OCI-LY7 (cell line): ENCODE data around the gene KRI1. TPM values are rescaled to one million over a fixed set of nuclear protein-coding genes. Genes with fewer than 3 reads are reported as not detected.
"Not testable (repeated sequence)": the region's sequence is repeated elsewhere in the genome, so short reads cannot be mapped to it uniquely, and the experiment has no call there.

Source experiments
- BruUV-seq: library from RNA; stranded (reverse); fragments of 400-500 nt; replicated peaks from 2 replicates; lab custom pipeline; 2021; lab: Mats Ljungman, UMichigan
- CTCF ChIA-PET: fragments of 300-600 bp; sonication (Branson Sonifier 250); formaldehyde crosslinking; loops from one replicate; lab custom pipeline; 2022; ENCODE audit warnings: antibody characterized with exemption; ENCODE audit not compliant: unreplicated experiment; lab: Charles Lee
- POLR2A ChIA-PET: fragments of 300-600 bp; sonication (Branson Sonifier 250); formaldehyde crosslinking; loops from one replicate; lab custom pipeline; 2022; ENCODE audit warnings: antibody characterized with exemption; lab: Charles Lee
- DNase-seq: peaks from one replicate; pipeline ENCODE4 v3.0.0-alpha.2; 2015; ENCODE audit warnings: low spot score
- H2AFZ ChIP-seq: fragments of 200-600 bp; sonication (generic), shearing (Covaris generic); 2 replicates; pipeline ENCODE4 v1.6.1; 2014; ENCODE audit warnings: mild to moderate bottlenecking, antibody characterized with exemption, low read length, moderate library complexity
- H3K27ac ChIP-seq: fragments of 200-600 bp; sonication (generic); 2 replicates; pipeline ENCODE4 v1.5.1; 2014; ENCODE audit warnings: mixed run types, low read depth, mild to moderate bottlenecking, moderate library complexity, low read length, inconsistent platforms; ENCODE audit not compliant: poor library complexity, severe bottlenecking
- H3K36me3 ChIP-seq: fragments of 200-600 bp; sonication (generic); 2 replicates; pipeline ENCODE4 v1.6.1; 2014; ENCODE audit warnings: mild to moderate bottlenecking, antibody characterized with exemption, low read length, moderate library complexity, mixed read lengths; ENCODE audit not compliant: insufficient read depth
- H3K4me1 ChIP-seq: fragments of 200-600 bp; sonication (generic); 2 replicates; pipeline ENCODE4 v1.5.1; 2014; ENCODE audit warnings: mild to moderate bottlenecking, low read length; ENCODE audit not compliant: insufficient read depth, poor library complexity, severe bottlenecking
- H3K4me2 ChIP-seq: fragments of 200-600 bp; sonication (generic); 2 replicates; pipeline ENCODE4 v1.6.1; 2014; ENCODE audit warnings: mild to moderate bottlenecking, low read length
- H3K4me3 ChIP-seq: fragments of 200-600 bp; sonication (generic); 2 replicates; pipeline ENCODE4 v1.5.1; 2014; ENCODE audit warnings: mild to moderate bottlenecking, low read depth, low read length; ENCODE audit not compliant: poor library complexity, severe bottlenecking
- H3K79me2 ChIP-seq: fragments of 200-600 bp; sonication (generic); 2 replicates; pipeline ENCODE4 v1.6.1; 2016; ENCODE audit warnings: low read depth, mild to moderate bottlenecking, low read length, moderate library complexity, mixed read lengths; ENCODE audit not compliant: insufficient read depth
- H3K9me2 ChIP-seq: fragments of 200-600 bp; sonication (generic); 2 replicates; pipeline ENCODE4 v1.6.1; 2016; ENCODE audit warnings: mild to moderate bottlenecking, low read length, mixed read lengths; ENCODE audit not compliant: insufficient read depth
- H3K9me3 ChIP-seq: fragments of 200-600 bp; sonication (generic); 2 replicates; pipeline ENCODE4 v1.6.1; 2014; ENCODE audit warnings: mild to moderate bottlenecking, mixed run types, low read length, mixed read lengths
- H4K20me1 ChIP-seq: fragments of 200-600 bp; sonication (generic); 2 replicates; pipeline ENCODE4 v1.6.1; 2014; ENCODE audit warnings: mild to moderate bottlenecking, antibody characterized with exemption, low read length, moderate library complexity, mixed read lengths; ENCODE audit not compliant: insufficient read depth
- EZH2phosphoT487 ChIP-seq: fragments of 200-600 bp; sonication (generic); IDR thresholded peaks from 2 replicates; pipeline ENCODE4 v1.6.1; 2018; ENCODE audit warnings: low read depth, borderline replicate concordance, mild to moderate bottlenecking, mixed run types, antibody characterized with exemption, low read length, moderate library complexity, mixed read lengths
- intact Hi-C: fragments of 100-400 bp; cut with micrococcal nuclease; formaldehyde crosslinking; loops from one replicate; pipeline ENCODE4 v1.10.0; 2022; ENCODE audit not compliant: unreplicated experiment
- total RNA-seq, 2 experiments: library from RNA; depleted of rRNA in 1 of 2; stranded (reverse); fragments of >200 nt in 1 of 2; shearing (Covaris generic) in 1 of 2; gene quantifications; 2 replicates each; pipeline ENCODE4 v1.2.3, GENCODE V29; 2014 to 2022
- TF ChIP-seq, protein P1 (sequence below): fragments of 200-600 bp; sonication (generic); conservative IDR thresholded peaks from 2 replicates; pipeline ENCODE4 v1.5.1; 2014; ENCODE audit warnings: mild to moderate bottlenecking, antibody characterized with exemption, low read length, moderate library complexity, mixed read lengths

KRI1 gene
- total RNA-seq, 2 experiments from 2014 or later, result 53.6 to 58.4 TPM

DNA sequence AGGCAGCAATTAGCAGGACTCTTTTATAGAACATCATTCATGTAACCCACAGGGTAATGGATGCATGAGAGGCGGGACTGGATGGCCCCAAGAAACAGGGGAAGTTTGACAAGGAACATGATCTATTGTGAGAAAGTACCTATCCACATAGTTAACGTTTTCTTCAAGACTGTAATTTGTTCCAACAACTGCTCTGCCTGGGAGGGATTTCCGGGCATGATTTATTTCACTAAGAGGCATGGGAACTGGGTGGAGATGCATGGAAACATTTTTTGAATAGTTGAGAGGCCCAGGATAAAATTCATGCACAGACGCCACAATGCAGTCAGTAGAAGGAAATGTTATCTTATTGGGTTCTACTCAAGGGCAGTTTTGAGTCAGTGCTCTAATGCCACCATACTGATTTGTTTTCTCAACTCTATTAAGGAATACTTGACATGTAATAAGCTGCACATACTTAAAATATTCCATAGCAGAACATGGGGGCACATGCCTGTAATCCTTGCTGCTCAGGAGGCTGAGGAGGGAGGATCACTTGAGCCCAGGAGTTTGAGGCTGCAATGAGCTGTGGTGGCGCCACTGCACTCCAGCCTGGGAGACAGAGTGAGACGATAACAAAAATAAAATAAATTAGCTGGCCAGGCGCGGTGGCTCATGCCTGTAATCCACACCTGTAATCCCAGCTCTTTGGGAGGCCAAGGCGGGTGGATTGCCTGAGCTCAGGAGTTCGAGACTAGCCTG, 32.0 kb downstream of the KRI1 start:
- intact Hi-C loops, result no loop called here
- ChIA-PET CTCF (interaction anchor here (0.6 kb wide), 1 partner anchor 138 kb away, joined by 9 read pairs; no protein-coding TSS in a partner anchor), POLR2A (interaction anchor here (0.7 to 1.5 kb wide), 3 partner anchors 12 to 40 kb away, joined by 3 read pairs; no protein-coding TSS in a partner anchor)
- TF ChIP-seq, protein P1, sequence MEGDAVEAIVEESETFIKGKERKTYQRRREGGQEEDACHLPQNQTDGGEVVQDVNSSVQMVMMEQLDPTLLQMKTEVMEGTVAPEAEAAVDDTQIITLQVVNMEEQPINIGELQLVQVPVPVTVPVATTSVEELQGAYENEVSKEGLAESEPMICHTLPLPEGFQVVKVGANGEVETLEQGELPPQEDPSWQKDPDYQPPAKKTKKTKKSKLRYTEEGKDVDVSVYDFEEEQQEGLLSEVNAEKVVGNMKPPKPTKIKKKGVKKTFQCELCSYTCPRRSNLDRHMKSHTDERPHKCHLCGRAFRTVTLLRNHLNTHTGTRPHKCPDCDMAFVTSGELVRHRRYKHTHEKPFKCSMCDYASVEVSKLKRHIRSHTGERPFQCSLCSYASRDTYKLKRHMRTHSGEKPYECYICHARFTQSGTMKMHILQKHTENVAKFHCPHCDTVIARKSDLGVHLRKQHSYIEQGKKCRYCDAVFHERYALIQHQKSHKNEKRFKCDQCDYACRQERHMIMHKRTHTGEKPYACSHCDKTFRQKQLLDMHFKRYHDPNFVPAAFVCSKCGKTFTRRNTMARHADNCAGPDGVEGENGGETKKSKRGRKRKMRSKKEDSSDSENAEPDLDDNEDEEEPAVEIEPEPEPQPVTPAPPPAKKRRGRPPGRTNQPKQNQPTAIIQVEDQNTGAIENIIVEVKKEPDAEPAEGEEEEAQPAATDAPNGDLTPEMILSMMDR, result 0 out of 2 replicates have a peak, but pooled peaks have one; percentile 28
- no peak for TF ChIP-seq EZH2phosphoT487
- Histone ChIP-seq H3K4me3 (no peak overlapping the region), H3K4me1 (no peaks in the 10 kb centered on the region), H3K36me3 (no peaks in the 10 kb centered on the region), H3K79me2 (no peaks in the 10 kb centered on the region), H4K20me1 (no peaks in the 10 kb centered on the region), H3K27ac (no peak overlapping the region), H3K9me3 (no peaks in the 10 kb centered on the region), H3K4me2 (no peak overlapping the region), H2AFZ (no peak overlapping the region), H3K9me2 (no peaks in the 10 kb centered on the region)
- BruUV-seq, result no TSS peak
- DNase-seq, result no peak

DNA sequence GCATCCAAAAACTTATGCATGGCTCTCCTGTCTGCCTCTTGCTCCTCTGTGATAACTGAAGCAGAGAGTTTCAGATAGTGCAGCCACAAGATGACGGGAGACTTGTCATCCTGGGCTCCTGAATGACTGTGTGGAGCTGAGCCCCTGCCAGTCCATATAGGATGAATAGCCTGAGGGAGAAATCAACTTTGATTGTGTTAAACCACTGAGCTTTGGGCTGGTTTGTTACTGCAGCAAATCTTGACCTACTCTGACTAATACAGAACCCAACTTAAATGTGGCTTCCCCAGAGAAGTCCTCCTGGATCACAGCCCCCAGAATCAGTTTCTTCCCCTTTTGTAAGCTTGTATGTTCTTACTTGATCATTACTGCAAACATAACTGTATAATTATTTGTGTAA, 33.4 kb downstream of the KRI1 start:
- ChIA-PET CTCF (no interaction called here), POLR2A (interaction anchor here (0.7 kb wide), 1 partner anchor 9 kb away, joined by 4 read pairs; no protein-coding TSS in a partner anchor)
- H3K4me3 ChIP-seq, result no peak overlapping the region

DNA sequence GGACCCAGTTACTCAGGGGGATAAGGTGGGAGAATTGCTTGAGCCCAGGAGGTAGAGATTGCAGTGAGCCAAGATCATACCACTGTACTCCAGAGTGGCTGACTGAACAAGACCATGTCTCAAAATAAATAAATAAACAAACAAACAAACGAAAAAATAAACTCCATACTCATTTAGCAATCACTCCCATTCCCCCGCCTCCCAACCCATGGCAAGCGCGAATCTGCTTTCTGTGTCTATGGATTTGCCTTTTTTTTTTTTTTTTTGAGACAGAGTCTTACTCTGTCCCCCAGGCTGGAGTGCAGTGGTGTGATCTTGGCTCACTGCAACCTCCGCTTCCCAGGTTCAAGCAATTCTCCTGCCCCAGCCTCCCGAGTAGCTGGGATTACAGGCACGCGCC, 38.9 kb downstream of the KRI1 start:
- H3K4me1 ChIP-seq, H3K4me3 ChIP-seq, H3K36me3 ChIP-seq, intact Hi-C loops, H3K9me3 ChIP-seq, H3K79me2 ChIP-seq, CTCF ChIA-PET, H4K20me1 ChIP-seq, H2AFZ ChIP-seq, H3K9me2 ChIP-seq, BruUV-seq, DNase-seq, H3K4me2 ChIP-seq, H3K27ac ChIP-seq: not testable (repeated sequence)
- POLR2A ChIA-PET, result interaction anchor here (0.7 kb wide), 1 partner anchor 13 kb away, joined by 4 read pairs; no protein-coding TSS in a partner anchor

More for the DNA sequence above, 33.4 kb downstream of the KRI1 start:
- Histone ChIP-seq H3K79me2 (no peaks in the 10 kb centered on the region), H3K27ac (no peak overlapping the region), H3K4me1 (no peaks in the 10 kb centered on the region), H4K20me1 (no peaks in the 10 kb centered on the region), H2AFZ (no peak overlapping the region), H3K36me3 (no peaks in the 10 kb centered on the region), H3K9me2 (no peaks in the 10 kb centered on the region), H3K4me2 (no peak overlapping the region), H3K9me3 (no peaks in the 10 kb centered on the region)
- intact Hi-C loops, result no loop called here
- BruUV-seq, result no TSS peak
- DNase-seq, result no peak
- no peak for TF ChIP-seq EZH2phosphoT487
